Activated naive CD8-positive, alpha-beta T cell treated with anti-CD3 and anti-CD28 coated beads for 36 hours (primary cell): ENCODE data around the gene DNAJC1. TPM values are rescaled to one million over a fixed set of nuclear protein-coding genes. Genes with fewer than 3 reads are reported as not detected.

Source experiments
- DNase-seq: peaks from one replicate; pipeline ENCODE4 v3.0.0; 2021
- H3K27ac Mint-ChIP-seq: one replicate; pipeline ENCODE4 v1.8.0; 2022; ENCODE audit warnings: mild to moderate bottlenecking, moderate library complexity, mixed read lengths
- H3K27me3 Mint-ChIP-seq: one replicate; pipeline ENCODE4 v1.8.0; 2022; ENCODE audit warnings: mild to moderate bottlenecking, mixed read lengths
- H3K36me3 Mint-ChIP-seq: one replicate; pipeline ENCODE4 v1.8.0; 2021; ENCODE audit warnings: mild to moderate bottlenecking, mixed read lengths
- H3K4me1 Mint-ChIP-seq: one replicate; pipeline ENCODE4 v1.8.0; 2021; ENCODE audit warnings: mixed read lengths
- H3K4me3 Mint-ChIP-seq: one replicate; pipeline ENCODE4 v1.8.0; 2022; ENCODE audit warnings: mild to moderate bottlenecking, moderate library complexity, mixed read lengths
- H3K9me3 Mint-ChIP-seq: one replicate; pipeline ENCODE4 v1.8.0; 2022; ENCODE audit warnings: mixed read lengths
- total RNA-seq, 2 experiments: library from RNA; stranded (reverse); gene quantifications; one replicate each; pipeline ENCODE4 v1.2.3, GENCODE V29; 2021

The DNAJC1 gene
- total RNA-seq, 2 experiments from 2014 or later: 25.0 to 26.9 TPM

- peaks cover 10% of the 10 kb centered on the region for H3K4me1 Mint-ChIP-seq
- no peaks in the 10 kb centered on the region for H3K9me3 Mint-ChIP-seq
- H3K36me3 Mint-ChIP-seq: peaks cover 15% of the 10 kb centered on the region
- no peak overlapping the region for H3K27ac Mint-ChIP-seq
- H3K27me3 Mint-ChIP-seq: no peaks in the 10 kb centered on the region
- no peak overlapping the region for H3K4me3 Mint-ChIP-seq
- DNase-seq: no peak
These were observed 253.7 kb downstream of the DNAJC1 start for GRCh38 chr10:21749788-21750187.

DNA sequence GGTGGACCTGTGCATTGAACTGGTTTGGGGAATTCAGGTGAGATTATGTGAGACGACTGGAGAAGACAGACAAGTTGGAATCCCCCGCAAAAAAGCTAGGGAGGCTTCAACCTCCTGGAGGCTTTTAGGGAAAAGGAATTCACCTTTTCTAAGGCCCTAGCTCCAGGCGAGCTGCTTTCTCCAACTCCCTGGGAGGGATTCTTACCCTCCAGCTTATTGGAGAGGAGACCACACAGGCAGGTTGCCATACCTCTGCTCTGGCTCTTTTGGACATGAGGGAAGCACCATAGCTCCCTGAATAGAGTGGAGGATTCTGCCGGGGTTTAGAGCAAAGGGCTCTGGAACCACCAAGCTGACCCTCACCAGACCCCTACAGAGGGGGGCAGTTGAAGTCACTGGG lies 255.7 kb downstream of the DNAJC1 start:
- peaks cover 10% of the 10 kb centered on the region for H3K4me1 Mint-ChIP-seq
- H3K36me3 Mint-ChIP-seq: peaks cover 12% of the 10 kb centered on the region
- DNase-seq: no peak
- no peak overlapping the region for H3K4me3 Mint-ChIP-seq
- no peak overlapping the region for H3K27ac Mint-ChIP-seq
- H3K27me3 Mint-ChIP-seq: no peaks in the 10 kb centered on the region
- no peaks in the 10 kb centered on the region for H3K9me3 Mint-ChIP-seq

DNA sequence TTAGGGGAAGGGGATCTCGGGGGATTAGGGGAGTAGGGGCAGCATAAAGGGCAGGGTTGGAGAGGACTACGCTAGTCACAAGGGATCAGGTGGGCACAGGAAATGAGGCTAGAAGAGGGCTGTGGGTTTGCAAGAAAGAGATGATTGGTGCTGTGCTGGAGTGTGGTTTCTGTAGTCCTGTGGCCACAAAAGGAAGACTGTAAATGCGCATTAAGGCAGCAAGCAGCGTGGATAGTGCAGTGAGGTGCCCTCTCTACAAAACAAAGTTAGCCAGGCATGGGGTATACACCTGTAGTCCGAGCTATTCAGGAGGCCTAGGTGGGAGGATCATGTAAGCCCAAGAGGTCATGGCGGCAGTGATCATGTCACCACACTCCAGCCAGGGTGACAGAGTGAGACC lies 257.4 kb downstream of the DNAJC1 start:
- Mint-ChIP-seq H3K36me3 (peaks cover 14% of the 10 kb centered on the region), H3K27me3 (no peaks in the 10 kb centered on the region), H3K4me1 (peaks cover 12% of the 10 kb centered on the region), H3K9me3 (no peaks in the 10 kb centered on the region), H3K27ac (peak overlapping the region; percentile 57), H3K4me3 (no peak overlapping the region)
- peak; percentile 9 for DNase-seq

DNA sequence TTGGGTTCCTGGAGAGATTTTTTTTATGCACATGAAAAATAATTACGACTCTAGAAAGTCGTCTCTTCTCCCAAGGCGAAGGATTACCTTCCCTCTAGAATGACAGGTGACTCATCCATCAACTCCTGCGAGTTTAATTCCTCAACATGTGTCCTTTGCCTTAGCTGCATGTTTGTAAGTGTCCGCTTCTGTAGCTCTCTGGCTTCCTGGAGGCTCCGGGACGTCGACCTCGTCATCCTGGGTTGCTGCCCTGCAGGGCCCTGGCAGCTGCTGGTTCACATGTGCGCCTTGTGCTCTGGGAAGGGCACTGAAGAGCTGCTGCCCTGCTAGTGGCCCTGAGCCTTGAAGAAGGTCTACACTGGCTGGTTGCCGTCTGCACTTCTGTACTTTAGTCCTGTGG lies 259.3 kb downstream of the DNAJC1 start:
- H3K27me3 Mint-ChIP-seq: no peaks in the 10 kb centered on the region
- no peak overlapping the region for H3K27ac Mint-ChIP-seq
- H3K9me3 Mint-ChIP-seq: no peaks in the 10 kb centered on the region
- H3K4me1 Mint-ChIP-seq: peaks cover 21% of the 10 kb centered on the region
- DNase-seq: no peak
- H3K36me3 Mint-ChIP-seq: peaks cover 22% of the 10 kb centered on the region
- H3K4me3 Mint-ChIP-seq: no peak overlapping the region

- H3K36me3 Mint-ChIP-seq: peaks cover 30% of the 10 kb centered on the region
- no peak overlapping the region for H3K4me3 Mint-ChIP-seq
- H3K4me1 Mint-ChIP-seq: peaks cover 26% of the 10 kb centered on the region
- H3K27me3 Mint-ChIP-seq: no peaks in the 10 kb centered on the region
- H3K27ac Mint-ChIP-seq: peak overlapping the region; percentile 4
- no peaks in the 10 kb centered on the region for H3K9me3 Mint-ChIP-seq
- no peak for DNase-seq
These were observed 260.7 kb downstream of the DNAJC1 start for GRCh38 chr10:21742740-21743412.

DNA sequence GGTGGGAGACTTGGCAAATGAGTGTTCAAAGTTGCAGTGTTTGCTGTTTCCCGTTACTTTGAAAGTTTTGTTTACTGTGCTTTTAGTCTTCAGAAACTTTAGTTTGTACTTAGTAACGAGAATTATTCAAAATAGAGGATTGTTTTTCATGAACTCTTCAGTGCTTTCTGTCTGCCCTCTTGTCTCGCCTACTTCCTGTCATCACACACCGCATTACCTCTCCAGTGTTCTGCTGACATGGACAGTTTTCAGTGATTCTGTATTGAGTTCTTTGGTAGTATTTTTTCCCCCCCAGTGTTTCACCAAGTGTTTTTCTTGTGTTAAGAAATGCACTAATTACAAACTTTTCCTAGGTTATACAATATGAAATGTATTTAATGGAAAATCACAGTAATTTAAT lies 262.5 kb downstream of the DNAJC1 start:
- Mint-ChIP-seq H3K27ac (peak overlapping the region; percentile 7), H3K4me1 (peaks cover 34% of the 10 kb centered on the region), H3K9me3 (no peaks in the 10 kb centered on the region), H3K36me3 (peaks cover 34% of the 10 kb centered on the region), H3K4me3 (no peak overlapping the region), H3K27me3 (no peaks in the 10 kb centered on the region)
- no peak for DNase-seq

- Mint-ChIP-seq H3K27me3 (no peaks in the 10 kb centered on the region), H3K4me3 (no peak overlapping the region), H3K36me3 (peaks cover 35% of the 10 kb centered on the region), H3K27ac (peak overlapping the region; percentile 54), H3K4me1 (peaks cover 35% of the 10 kb centered on the region), H3K9me3 (no peaks in the 10 kb centered on the region)
- no peak for DNase-seq
These were observed 266.4 kb downstream of the DNAJC1 start for GRCh38 chr10:21737106-21737505.

GRCh38 chr10:21733710-21734109 lies 269.8 kb downstream of the DNAJC1 start:
- Mint-ChIP-seq H3K4me1 (peaks cover 19% of the 10 kb centered on the region), H3K27ac (no peak overlapping the region), H3K4me3 (no peak overlapping the region), H3K36me3 (peaks cover 20% of the 10 kb centered on the region), H3K9me3 (no peaks in the 10 kb centered on the region), H3K27me3 (no peaks in the 10 kb centered on the region)
- no peak for DNase-seq

DNA sequence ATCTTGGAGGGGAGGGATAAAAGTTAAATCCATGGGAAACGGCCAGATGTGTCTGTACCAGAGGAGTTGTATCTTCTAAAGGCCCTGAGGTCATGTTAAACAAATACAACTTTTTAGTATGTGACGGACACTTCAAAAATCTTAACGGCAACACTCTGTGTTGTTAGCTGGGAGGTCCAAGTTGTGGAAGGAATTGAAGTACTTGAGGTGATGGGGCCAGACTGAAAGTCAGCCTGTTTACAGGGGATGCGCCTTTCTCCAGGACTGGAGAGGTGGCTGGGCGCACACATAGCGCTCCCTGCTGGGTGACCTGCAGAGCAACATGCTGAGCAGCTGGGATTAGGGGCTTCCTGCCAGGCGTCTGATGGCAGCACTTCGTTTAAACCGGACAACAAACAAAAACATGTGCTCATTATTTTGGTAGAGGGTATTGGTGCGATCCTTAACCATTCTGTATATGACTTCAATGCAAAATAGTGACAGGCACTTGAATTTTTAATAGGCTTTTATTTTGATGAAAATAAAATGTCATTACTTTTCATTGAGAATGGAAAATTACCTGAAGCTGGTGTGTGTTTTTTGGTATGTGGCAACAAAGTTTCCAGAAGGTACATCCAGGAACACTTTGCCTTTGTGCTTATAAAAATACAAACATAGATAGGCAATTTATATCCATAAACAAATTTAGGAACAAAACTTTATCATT lies 271.3 kb downstream of the DNAJC1 start:
- DNase-seq: peak; percentile 49
- no peak overlapping the region for H3K4me3 Mint-ChIP-seq
- H3K4me1 Mint-ChIP-seq: peaks cover 19% of the 10 kb centered on the region
- peaks cover 27% of the 10 kb centered on the region for H3K36me3 Mint-ChIP-seq
- no peak overlapping the region for H3K27ac Mint-ChIP-seq
- H3K27me3 Mint-ChIP-seq: no peaks in the 10 kb centered on the region
- H3K9me3 Mint-ChIP-seq: no peaks in the 10 kb centered on the region

DNA sequence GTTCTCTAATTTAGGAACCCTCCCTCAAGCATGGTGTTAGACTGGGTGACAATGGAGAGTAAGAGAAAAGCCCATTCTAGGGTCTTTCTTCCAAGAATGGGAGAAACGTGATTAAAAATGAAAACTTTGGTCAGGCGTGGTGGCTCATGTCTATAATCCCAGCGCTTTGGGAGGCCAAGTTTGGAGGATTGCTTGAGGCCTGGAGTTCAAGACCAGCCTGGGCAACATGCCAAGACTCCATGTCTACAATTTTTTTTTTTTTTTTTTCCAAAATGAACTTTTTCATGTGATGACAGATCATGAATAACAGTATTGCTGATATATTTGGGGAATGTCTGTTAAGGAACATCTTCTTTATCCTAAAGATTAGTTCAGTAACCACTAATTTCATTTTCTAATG lies 274.9 kb downstream of the DNAJC1 start:
- no peak overlapping the region for H3K4me3 Mint-ChIP-seq
- H3K36me3 Mint-ChIP-seq: peaks cover 19% of the 10 kb centered on the region
- DNase-seq: no peak
- H3K27me3 Mint-ChIP-seq: no peaks in the 10 kb centered on the region
- no peaks in the 10 kb centered on the region for H3K9me3 Mint-ChIP-seq
- peaks cover 17% of the 10 kb centered on the region for H3K4me1 Mint-ChIP-seq
- no peak overlapping the region for H3K27ac Mint-ChIP-seq

DNA sequence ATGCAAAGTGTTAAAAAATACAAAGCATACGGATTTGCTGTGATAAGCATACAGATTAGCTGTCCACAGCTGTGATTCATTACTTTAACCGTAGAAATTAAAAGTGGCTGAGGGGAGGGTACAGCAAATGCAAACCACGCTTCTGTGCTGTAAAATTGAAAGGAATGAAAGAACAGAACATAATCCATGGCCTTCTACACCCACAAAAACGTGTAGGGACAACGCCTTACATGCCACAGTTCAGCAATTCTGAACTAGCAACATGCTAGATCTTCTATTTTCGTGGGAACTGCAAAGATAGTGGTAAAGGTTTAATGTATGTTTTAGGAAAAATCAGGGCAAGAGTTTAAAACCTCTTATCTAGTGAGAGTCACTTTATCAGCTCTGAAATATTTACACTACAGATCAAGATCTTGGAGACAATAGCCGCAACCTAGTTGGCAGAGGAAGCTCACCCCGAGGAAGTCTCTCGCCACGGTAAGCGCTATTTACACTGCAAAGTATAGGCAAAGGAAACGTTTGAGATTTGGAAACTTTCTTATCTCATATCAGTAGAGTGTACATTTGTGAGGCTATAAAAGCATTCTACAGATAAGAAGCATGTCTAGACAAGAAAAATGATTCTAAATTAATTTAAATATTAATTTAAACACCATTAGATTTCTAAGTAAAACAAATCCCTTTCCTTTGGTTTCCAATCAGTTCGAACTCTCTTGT lies 275.9 kb downstream of the DNAJC1 start:
- Mint-ChIP-seq H3K27ac (no peak overlapping the region), H3K4me1 (peaks cover 17% of the 10 kb centered on the region), H3K9me3 (no peaks in the 10 kb centered on the region), H3K4me3 (no peak overlapping the region), H3K36me3 (peaks cover 19% of the 10 kb centered on the region), H3K27me3 (no peaks in the 10 kb centered on the region)
- DNase-seq: no peak

GRCh38 chr10:21726601-21727225 lies 276.8 kb downstream of the DNAJC1 start:
- H3K27me3 Mint-ChIP-seq: no peaks in the 10 kb centered on the region
- H3K4me3 Mint-ChIP-seq: no peak overlapping the region
- H3K4me1 Mint-ChIP-seq: peaks cover 20% of the 10 kb centered on the region
- no peak for DNase-seq
- H3K36me3 Mint-ChIP-seq: peaks cover 24% of the 10 kb centered on the region
- H3K9me3 Mint-ChIP-seq: no peaks in the 10 kb centered on the region
- no peak overlapping the region for H3K27ac Mint-ChIP-seq

DNA sequence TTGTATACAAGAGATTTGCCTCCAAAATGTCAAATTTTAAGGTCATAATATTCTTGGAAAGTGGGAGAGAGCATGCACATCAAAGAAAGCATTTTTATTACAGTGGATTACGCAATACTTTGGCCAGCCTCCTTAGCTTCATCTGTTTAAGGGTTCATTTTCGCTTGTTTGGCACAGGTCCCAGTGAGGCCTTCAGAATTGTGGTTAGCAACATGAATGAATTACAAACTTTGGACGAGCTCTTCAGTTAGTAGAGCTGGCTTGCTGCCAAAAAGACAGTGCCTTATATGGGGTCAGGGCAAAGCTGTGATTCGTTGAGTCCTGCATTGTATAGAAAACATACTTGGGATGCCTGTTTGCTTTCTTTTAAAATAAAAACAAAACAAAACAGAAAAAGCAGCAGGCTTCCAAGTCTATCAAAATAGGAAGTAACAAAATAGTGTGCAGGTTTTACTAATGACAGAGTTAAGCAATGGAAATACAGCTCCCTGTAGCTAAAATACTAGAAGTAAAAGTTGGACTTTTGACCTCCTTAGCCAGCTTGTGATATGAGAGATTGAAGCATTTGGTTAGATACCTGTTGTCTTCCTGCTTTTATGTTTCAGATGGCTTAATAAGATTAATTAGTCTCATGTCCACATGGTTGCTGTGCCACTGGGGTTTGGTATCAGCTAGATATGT lies 278.7 kb downstream of the DNAJC1 start:
- Mint-ChIP-seq H3K9me3 (no peaks in the 10 kb centered on the region), H3K4me3 (no peak overlapping the region), H3K27me3 (no peaks in the 10 kb centered on the region), H3K36me3 (peaks cover 25% of the 10 kb centered on the region), H3K4me1 (peaks cover 24% of the 10 kb centered on the region), H3K27ac (peak overlapping the region; percentile 57)
- peak; percentile 50 for DNase-seq

DNA sequence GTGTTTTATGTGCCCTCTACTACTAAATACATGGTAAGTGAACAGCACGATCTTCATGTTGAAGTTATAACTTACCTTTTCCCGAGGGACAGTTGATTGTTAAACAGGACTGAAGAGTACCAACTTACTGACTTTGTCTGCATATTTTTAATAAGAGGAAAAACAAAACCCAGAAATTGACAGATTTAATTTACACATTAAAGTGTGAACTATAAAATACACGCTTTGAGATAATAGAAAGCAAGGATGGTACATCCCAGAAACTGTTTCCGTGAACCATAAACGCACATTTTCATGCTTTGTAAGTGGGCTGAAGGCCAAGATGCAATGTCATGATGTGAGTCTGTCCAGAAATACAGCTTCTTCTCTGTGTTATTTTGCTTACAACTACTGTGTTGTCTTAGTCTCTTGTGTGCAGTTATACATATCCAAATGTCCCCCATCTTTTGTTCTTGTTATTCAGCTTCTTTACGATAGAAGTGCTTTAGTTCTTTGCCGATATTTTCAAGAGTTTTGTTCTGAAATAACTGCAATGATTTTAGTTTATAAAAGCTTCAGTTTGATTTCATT lies 279.4 kb downstream of the DNAJC1 start:
- Mint-ChIP-seq H3K4me3 (no peak overlapping the region), H3K27ac (peak overlapping the region; percentile 57), H3K27me3 (no peaks in the 10 kb centered on the region), H3K4me1 (peaks cover 25% of the 10 kb centered on the region), H3K36me3 (peaks cover 25% of the 10 kb centered on the region), H3K9me3 (no peaks in the 10 kb centered on the region)
- DNase-seq: no peak
